Endodermal cell (in vitro differentiated cells): ENCODE data around the gene WWC1. TPM values are rescaled to one million over a fixed set of nuclear protein-coding genes. Genes with fewer than 3 reads are reported as not detected.

Experiments
- DNase-seq: peaks from one replicate; pipeline ENCODE4 v3.0.0-alpha.2; 2017
- H3K27ac ChIP-seq: 2 replicates; pipeline ENCODE4 v1.5.1; 2013; ENCODE audit warnings: mild to moderate bottlenecking, low read depth, low read length, moderate library complexity
- H3K27me3 ChIP-seq: 2 replicates; pipeline ENCODE4 v1.6.1; 2013; ENCODE audit warnings: mild to moderate bottlenecking, low read length, moderate library complexity; ENCODE audit not compliant: insufficient read depth, control insufficient read depth, poor library complexity, severe bottlenecking
- H3K36me3 ChIP-seq: 2 replicates; pipeline ENCODE4 v1.7.0; 2013; ENCODE audit warnings: mild to moderate bottlenecking, low read length, moderate library complexity; ENCODE audit not compliant: control insufficient read depth, insufficient read depth
- H3K4me1 ChIP-seq: one replicate; pipeline ENCODE4 v1.7.0; 2013; ENCODE audit warnings: low read length; ENCODE audit not compliant: control insufficient read depth, insufficient read depth
- H3K4me3 ChIP-seq: 2 replicates; pipeline ENCODE4 v1.5.1; 2013; ENCODE audit warnings: mild to moderate bottlenecking, low read length, moderate library complexity
- H3K9ac ChIP-seq: 2 replicates; pipeline ENCODE4 v1.6.1; 2013; ENCODE audit warnings: mild to moderate bottlenecking, low read length, moderate library complexity; ENCODE audit not compliant: poor library complexity, severe bottlenecking; ENCODE audit errors: extremely low read depth
- H3K9me3 ChIP-seq: 2 replicates; pipeline ENCODE4 v1.6.1; 2013; ENCODE audit warnings: mild to moderate bottlenecking, low read length, moderate library complexity; ENCODE audit not compliant: control insufficient read depth
- H3K27ac Mint-ChIP-seq: 2 replicates; pipeline ENCODE4 v1.8.0; 2020; ENCODE audit warnings: mixed read lengths
- H3K27me3 Mint-ChIP-seq: 2 replicates; pipeline ENCODE4 v1.8.0; 2021; ENCODE audit warnings: mild to moderate bottlenecking, mixed read lengths; ENCODE audit not compliant: insufficient read depth
- H3K36me3 Mint-ChIP-seq: 2 replicates; pipeline ENCODE4 v1.8.0; 2020; ENCODE audit warnings: low read depth, mixed read lengths
- H3K4me1 Mint-ChIP-seq: 2 replicates; pipeline ENCODE4 v1.8.0; 2020; ENCODE audit warnings: mixed read lengths
- H3K4me3 Mint-ChIP-seq: 2 replicates; pipeline ENCODE4 v1.8.0; 2020; ENCODE audit warnings: mild to moderate bottlenecking, moderate library complexity, mixed read lengths
- H3K9me3 Mint-ChIP-seq: 2 replicates; pipeline ENCODE4 v1.8.0; 2020; ENCODE audit warnings: mild to moderate bottlenecking, mixed read lengths
- CTCF ChIP-seq: fragments of 200-600 bp; sonication (generic); conservative IDR thresholded peaks from 2 replicates; pipeline ENCODE4 v1.5.0; 2021; ENCODE audit warnings: antibody characterized with exemption, mild to moderate bottlenecking
- WGBS, 2 experiments: methylation state at CpG; one replicate each; pipeline versions ENCODE4 v1.1.5 to v1.1.7; 2013; ENCODE audit warnings: missing lambda C conversion rate in 2 of 2, mixed read lengths in 1 of 2; ENCODE audit not compliant: insufficient coverage in 1 of 2, insufficient read length in 1 of 2; 5-methylcytosine and 5-hydroxymethylcytosine counted together
- total RNA-seq, 2 donors: library from RNA; stranded (reverse); fragmentation: NEBNext Ultra II Directional in 1 of 2; extraction: Animal tissue kit (Norgen Biotek cat#: 25700) in 1 of 2; gene quantifications; 2 replicates in 1 of 2; 3 replicates in 1 of 2; pipeline ENCODE4 v1.2.1, GENCODE V29; 2021

The WWC1 gene
- total RNA-seq, 2 donors from 2014 or later, result 18.4 to 20.3 TPM

GRCh38 chr5:168401880-168402279 is 110.4 kb downstream of the WWC1 start:
- H3K9me3 ChIP-seq, result no peaks in the 10 kb centered on the region
- no peak overlapping the region for H3K4me3 Mint-ChIP-seq
- no peaks in the 10 kb centered on the region for H3K4me1 Mint-ChIP-seq
- DNase-seq, result no peak
- H3K27ac ChIP-seq, result peak overlapping the region; percentile 0
- no peaks in the 10 kb centered on the region for H3K9me3 Mint-ChIP-seq
- H3K9ac ChIP-seq, result no peak overlapping the region
- H3K27ac Mint-ChIP-seq, result no peak overlapping the region
- WGBS, 2 experiments, result 92 to 96% methylated on average over 4 of the region's 4 CpGs
- H3K36me3 Mint-ChIP-seq, result peaks cover 13% of the 10 kb centered on the region
- no peak for TF ChIP-seq CTCF
- no peaks in the 10 kb centered on the region for H3K4me1 ChIP-seq
- no peaks in the 10 kb centered on the region for H3K27me3 Mint-ChIP-seq
- no peaks in the 10 kb centered on the region for H3K27me3 ChIP-seq
- peaks cover 5% of the 10 kb centered on the region for H3K36me3 ChIP-seq
- no peak overlapping the region for H3K4me3 ChIP-seq

DNA sequence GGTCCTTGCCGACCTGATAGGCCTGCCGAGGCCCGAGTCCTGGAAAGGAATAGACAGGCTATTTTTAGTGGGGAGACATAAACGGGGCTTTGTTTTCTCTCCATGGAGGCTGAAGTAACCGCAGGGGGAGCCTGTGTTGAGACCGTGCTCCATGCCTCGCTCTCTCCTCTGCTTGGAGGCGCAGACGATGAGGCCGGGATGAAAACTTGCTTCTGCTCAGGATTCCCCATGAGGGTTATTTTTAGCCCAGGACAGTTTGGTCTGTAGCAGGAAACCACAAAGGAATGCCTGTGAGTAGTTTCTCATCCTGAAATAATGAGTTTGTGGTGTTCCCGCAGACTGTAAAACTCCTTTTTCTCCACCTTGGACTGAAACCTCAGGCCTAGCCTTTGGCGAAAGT is 112.9 kb downstream of the WWC1 start:
- Mint-ChIP-seq H3K4me3 (no peak overlapping the region), H3K27ac (no peak overlapping the region), H3K27me3 (no peaks in the 10 kb centered on the region), H3K9me3 (no peaks in the 10 kb centered on the region), H3K4me1 (no peaks in the 10 kb centered on the region), H3K36me3 (peaks cover 9% of the 10 kb centered on the region)
- Histone ChIP-seq H3K4me3 (no peak overlapping the region), H3K9ac (no peak overlapping the region), H3K27me3 (no peaks in the 10 kb centered on the region), H3K36me3 (no peaks in the 10 kb centered on the region), H3K4me1 (no peaks in the 10 kb centered on the region), H3K9me3 (no peaks in the 10 kb centered on the region), H3K27ac (peak overlapping the region; percentile 92)
- no peak for DNase-seq
- TF ChIP-seq CTCF, result no peak
- WGBS, 2 experiments, result 86 to 91% methylated on average over 12 of the region's 12 CpGs

DNA sequence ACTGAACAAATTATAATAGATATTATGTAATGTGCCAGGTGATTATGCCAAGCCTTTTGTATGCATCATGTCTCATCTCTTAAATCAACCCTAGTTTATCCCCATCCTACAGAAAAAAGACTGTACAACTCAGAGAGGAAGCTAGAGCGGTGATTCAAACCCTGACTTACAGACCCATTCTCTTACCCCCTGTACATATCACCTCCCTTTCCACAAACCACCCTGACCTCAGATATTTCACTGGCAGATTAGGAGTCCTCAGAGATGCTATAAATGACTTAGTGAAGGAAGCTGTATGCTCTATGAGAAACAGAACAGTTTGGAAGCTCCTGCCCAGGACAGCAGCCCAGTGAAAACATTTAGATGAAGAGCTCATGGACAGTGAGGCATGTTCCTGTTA is 115.8 kb downstream of the WWC1 start:
- no peak overlapping the region for H3K4me3 ChIP-seq
- Mint-ChIP-seq H3K4me1 (no peaks in the 10 kb centered on the region), H3K27me3 (no peaks in the 10 kb centered on the region), H3K27ac (no peak overlapping the region), H3K9me3 (no peaks in the 10 kb centered on the region), H3K36me3 (peaks cover 10% of the 10 kb centered on the region), H3K4me3 (no peak overlapping the region)
- no peaks in the 10 kb centered on the region for H3K9me3 ChIP-seq
- no peaks in the 10 kb centered on the region for H3K4me1 ChIP-seq
- DNase-seq, result no peak
- no peak overlapping the region for H3K9ac ChIP-seq
- 100% methylated on average over 1 of the region's 1 CpG; no CpG with 5 or more reads in 1 of the 2 experiments for WGBS, 2 experiments
- H3K36me3 ChIP-seq, result no peaks in the 10 kb centered on the region
- no peaks in the 10 kb centered on the region for H3K27me3 ChIP-seq
- no peak for TF ChIP-seq CTCF
- H3K27ac ChIP-seq, result no peak overlapping the region
